ENCODE results near the gene ZNF274.
"Not testable (repeated sequence)": the region's sequence is repeated elsewhere in the genome, so short reads cannot be mapped to it uniquely, and the experiment has no call there.

- not testable (repeated sequence) for TF ChIP-seq EZH2phosphoT487 (IDR thresholded peaks at IDR 0.05; ENCODE audit: borderline replicate concordance, low read depth); RCOR1 (IDR thresholded peaks at IDR 0.05; ENCODE audit: low read length); FOXJ3 (CRISPR knock-in tag; IDR thresholded peaks at IDR 0.05); GABPA (IDR thresholded peaks at IDR 0.05; ENCODE audit: low read depth); TCF12 (IDR thresholded peaks at IDR 0.05); GATA2 (CRISPR knock-in tag; IDR thresholded peaks at IDR 0.05); RXRA (IDR thresholded peaks at IDR 0.05; ENCODE audit: borderline replicate concordance, low read depth); YY1 (IDR thresholded peaks at IDR 0.05; ENCODE audit: low read depth); RFX5 (IDR thresholded peaks at IDR 0.05; ENCODE audit: low read length); POLR2AphosphoS5 (IDR thresholded peaks at IDR 0.05; ENCODE audit: low read depth, low read length); ELF1 (IDR thresholded peaks at IDR 0.05)
- TF ChIP-seq, protein P1, sequence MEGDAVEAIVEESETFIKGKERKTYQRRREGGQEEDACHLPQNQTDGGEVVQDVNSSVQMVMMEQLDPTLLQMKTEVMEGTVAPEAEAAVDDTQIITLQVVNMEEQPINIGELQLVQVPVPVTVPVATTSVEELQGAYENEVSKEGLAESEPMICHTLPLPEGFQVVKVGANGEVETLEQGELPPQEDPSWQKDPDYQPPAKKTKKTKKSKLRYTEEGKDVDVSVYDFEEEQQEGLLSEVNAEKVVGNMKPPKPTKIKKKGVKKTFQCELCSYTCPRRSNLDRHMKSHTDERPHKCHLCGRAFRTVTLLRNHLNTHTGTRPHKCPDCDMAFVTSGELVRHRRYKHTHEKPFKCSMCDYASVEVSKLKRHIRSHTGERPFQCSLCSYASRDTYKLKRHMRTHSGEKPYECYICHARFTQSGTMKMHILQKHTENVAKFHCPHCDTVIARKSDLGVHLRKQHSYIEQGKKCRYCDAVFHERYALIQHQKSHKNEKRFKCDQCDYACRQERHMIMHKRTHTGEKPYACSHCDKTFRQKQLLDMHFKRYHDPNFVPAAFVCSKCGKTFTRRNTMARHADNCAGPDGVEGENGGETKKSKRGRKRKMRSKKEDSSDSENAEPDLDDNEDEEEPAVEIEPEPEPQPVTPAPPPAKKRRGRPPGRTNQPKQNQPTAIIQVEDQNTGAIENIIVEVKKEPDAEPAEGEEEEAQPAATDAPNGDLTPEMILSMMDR (IDR thresholded peaks at IDR 0.05) = not testable (repeated sequence)
- TF ChIP-seq, protein P2, sequence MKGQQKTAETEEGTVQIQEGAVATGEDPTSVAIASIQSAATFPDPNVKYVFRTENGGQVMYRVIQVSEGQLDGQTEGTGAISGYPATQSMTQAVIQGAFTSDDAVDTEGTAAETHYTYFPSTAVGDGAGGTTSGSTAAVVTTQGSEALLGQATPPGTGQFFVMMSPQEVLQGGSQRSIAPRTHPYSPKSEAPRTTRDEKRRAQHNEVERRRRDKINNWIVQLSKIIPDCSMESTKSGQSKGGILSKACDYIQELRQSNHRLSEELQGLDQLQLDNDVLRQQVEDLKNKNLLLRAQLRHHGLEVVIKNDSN (IDR thresholded peaks at IDR 0.05; ENCODE audit: borderline replicate concordance, low read depth) = not testable (repeated sequence)
- TF ChIP-seq, protein P3, sequence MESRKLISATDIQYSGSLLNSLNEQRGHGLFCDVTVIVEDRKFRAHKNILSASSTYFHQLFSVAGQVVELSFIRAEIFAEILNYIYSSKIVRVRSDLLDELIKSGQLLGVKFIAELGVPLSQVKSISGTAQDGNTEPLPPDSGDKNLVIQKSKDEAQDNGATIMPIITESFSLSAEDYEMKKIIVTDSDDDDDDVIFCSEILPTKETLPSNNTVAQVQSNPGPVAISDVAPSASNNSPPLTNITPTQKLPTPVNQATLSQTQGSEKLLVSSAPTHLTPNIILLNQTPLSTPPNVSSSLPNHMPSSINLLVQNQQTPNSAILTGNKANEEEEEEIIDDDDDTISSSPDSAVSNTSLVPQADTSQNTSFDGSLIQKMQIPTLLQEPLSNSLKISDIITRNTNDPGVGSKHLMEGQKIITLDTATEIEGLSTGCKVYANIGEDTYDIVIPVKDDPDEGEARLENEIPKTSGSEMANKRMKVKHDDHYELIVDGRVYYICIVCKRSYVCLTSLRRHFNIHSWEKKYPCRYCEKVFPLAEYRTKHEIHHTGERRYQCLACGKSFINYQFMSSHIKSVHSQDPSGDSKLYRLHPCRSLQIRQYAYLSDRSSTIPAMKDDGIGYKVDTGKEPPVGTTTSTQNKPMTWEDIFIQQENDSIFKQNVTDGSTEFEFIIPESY (IDR thresholded peaks at IDR 0.05; ENCODE audit: borderline replicate concordance, low read depth) = not testable (repeated sequence)
These were observed 75.4 kb downstream of the ZNF274 start for GRCh38 chr19:58258259-58258658.
